IMR-90 (cell line): ENCODE data around the gene INHA. TPM values are rescaled to one million over a fixed set of nuclear protein-coding genes. Genes with fewer than 3 reads are reported as not detected.

Source experiments
- ATAC-seq: fragments of 200-7000 bp; cut with Tn5 transposase; 2 replicates; pipeline ENCODE4 v1.9.1; 2020; ENCODE audit warnings: low read depth, mild to moderate bottlenecking, moderate library complexity
- BruUV-seq: library from RNA; stranded (reverse); fragments of 400-500 nt; replicated peaks from 2 replicates; lab custom pipeline; 2021; lab: Mats Ljungman, UMichigan
- CTCF ChIA-PET: fragments of 300-600 bp; formaldehyde crosslinking; extraction: SDS; loops from one replicate; lab custom pipeline; 2021; ENCODE audit warnings: antibody characterized with exemption; lab: Yijun Ruan, JAX
- POLR2A ChIA-PET: fragments of 300-600 bp; sonication (Branson Sonifier 250); formaldehyde crosslinking; loops from one replicate; lab custom pipeline; 2022; ENCODE audit warnings: antibody characterized with exemption; ENCODE audit not compliant: unreplicated experiment; lab: Charles Lee
- DNase-seq: peaks from one replicate; pipeline ENCODE4 v3.0.0; 2013
- H2AFZ ChIP-seq: replicated peaks from 2 replicates; pipeline ENCODE3; 2013; ENCODE audit warnings: low read length, mild to moderate bottlenecking; ENCODE audit not compliant: poor library complexity
- H2AK5ac ChIP-seq: 2 replicates; pipeline ENCODE4 v1.6.1; 2013; ENCODE audit warnings: low read depth, low read length, inconsistent platforms
- H2AK9ac ChIP-seq: replicated peaks from 2 replicates; pipeline ENCODE3; 2013; ENCODE audit warnings: mild to moderate bottlenecking, low read depth, low read length, moderate library complexity; ENCODE audit not compliant: poor library complexity
- H2BK120ac ChIP-seq: 2 replicates; pipeline ENCODE4 v1.6.1; 2013; ENCODE audit warnings: low read depth, low read length, inconsistent platforms
- H2BK15ac ChIP-seq: 3 replicates; pipeline ENCODE4 v1.6.1; 2013; ENCODE audit warnings: low read depth, low read length, inconsistent platforms
- H2BK20ac ChIP-seq: 2 replicates; pipeline ENCODE4 v1.6.1; 2013; ENCODE audit warnings: low read depth, mild to moderate bottlenecking, inconsistent platforms, low read length, moderate library complexity
- H2BK5ac ChIP-seq: 2 replicates; pipeline ENCODE4 v1.6.1; 2013; ENCODE audit warnings: mild to moderate bottlenecking, low read depth, low read length, inconsistent platforms; ENCODE audit not compliant: poor library complexity, severe bottlenecking
- H3K14ac ChIP-seq: replicated peaks from 2 replicates; pipeline ENCODE4 v1.6.1; 2013; ENCODE audit warnings: low read depth, low read length, inconsistent platforms
- H3K18ac ChIP-seq: 2 replicates; pipeline ENCODE4 v1.6.1; 2013; ENCODE audit warnings: low read depth, low read length, control low read depth
- H3K23ac ChIP-seq: 2 replicates; pipeline ENCODE4 v1.6.1; 2013; ENCODE audit warnings: low read depth, low read length, inconsistent platforms
- H3K27ac ChIP-seq: 2 replicates; pipeline ENCODE4 v1.5.1; 2013; ENCODE audit warnings: mild to moderate bottlenecking, control low read depth, low read length; ENCODE audit not compliant: insufficient read depth
- H3K27me3 ChIP-seq: 2 replicates; pipeline ENCODE4 v1.6.1; 2013; ENCODE audit warnings: low read length; ENCODE audit not compliant: control insufficient read depth, insufficient read depth
- H3K36me3 ChIP-seq: 2 replicates; pipeline ENCODE4 v1.6.1; 2013; ENCODE audit warnings: low read length, mixed read lengths; ENCODE audit not compliant: control insufficient read depth, insufficient read depth
- H3K4ac ChIP-seq: 2 replicates; pipeline ENCODE4 v1.6.1; 2013; ENCODE audit warnings: low read depth, low read length, inconsistent platforms
- H3K4me1 ChIP-seq: 2 replicates; pipeline ENCODE4 v1.6.1; 2013; ENCODE audit warnings: low read length, mixed read lengths; ENCODE audit not compliant: control insufficient read depth, insufficient read depth
- H3K4me2 ChIP-seq: 2 replicates; pipeline ENCODE4 v1.6.1; 2013; ENCODE audit warnings: low read depth, mild to moderate bottlenecking, control low read depth, low read length, moderate library complexity
- H3K4me3 ChIP-seq: 2 replicates; pipeline ENCODE4 v1.5.1; 2013; ENCODE audit warnings: low read depth, mild to moderate bottlenecking, control low read depth, low read length, moderate library complexity; ENCODE audit not compliant: insufficient read depth
- H3K56ac ChIP-seq: 2 replicates; pipeline ENCODE4 v1.6.1; 2013; ENCODE audit warnings: low read length, inconsistent platforms; ENCODE audit not compliant: insufficient read depth; ENCODE audit errors: extremely low read depth
- H3K79me1 ChIP-seq, 2 experiments: 2 replicates each; pipeline ENCODE4 v1.6.1; 2013; ENCODE audit warnings: low read length in 2 of 2, inconsistent platforms in 1 of 2, low read depth in 1 of 2
- H3K9ac ChIP-seq: 2 replicates; pipeline ENCODE4 v1.6.1; 2013; ENCODE audit warnings: low read depth, low read length, control low read depth
- H3K9me1 ChIP-seq: 2 replicates; pipeline ENCODE4 v1.6.1; 2013; ENCODE audit warnings: low read length, inconsistent platforms; ENCODE audit not compliant: insufficient read depth
- H3K9me3 ChIP-seq: 2 replicates; pipeline ENCODE4 v1.6.1; 2013; ENCODE audit warnings: low read length; ENCODE audit not compliant: control insufficient read depth, insufficient read depth
- H4K20me1 ChIP-seq: 2 replicates; pipeline ENCODE4 v1.6.1; 2013; ENCODE audit warnings: low read length, inconsistent platforms; ENCODE audit not compliant: insufficient read depth
- H4K5ac ChIP-seq: 2 replicates; pipeline ENCODE4 v1.6.1; 2013; ENCODE audit warnings: mild to moderate bottlenecking, low read depth, low read length, control low read depth
- H4K8ac ChIP-seq, 2 experiments: 2 replicates each; pipeline ENCODE4 v1.6.1; 2013; ENCODE audit warnings: low read depth in 2 of 2, low read length in 2 of 2, control low read depth in 1 of 2, inconsistent platforms in 1 of 2
- H4K91ac ChIP-seq: 2 replicates; pipeline ENCODE4 v1.6.1; 2013; ENCODE audit warnings: low read depth, low read length, inconsistent platforms; ENCODE audit not compliant: insufficient read depth
- BHLHE40 ChIP-seq: fragments of 150-350 bp; IDR thresholded peaks from 2 replicates; pipeline ENCODE4 v1.6.1; 2016; ENCODE audit warnings: mild to moderate bottlenecking, low read depth, low read length
- CHD1 ChIP-seq: IDR thresholded peaks from 2 replicates; pipeline ENCODE4 v1.6.1; 2012; ENCODE audit warnings: low read depth, low read length, improper control_type of control experiment
- MAFK ChIP-seq: IDR thresholded peaks from 2 replicates; pipeline ENCODE4 v1.6.1; 2012; ENCODE audit warnings: low read depth, low read length, improper control_type of control experiment
- MAZ ChIP-seq: IDR thresholded peaks from 2 replicates; pipeline ENCODE4 v1.6.1; 2012; ENCODE audit warnings: low read depth, mild to moderate bottlenecking, low read length, improper control_type of control experiment, moderate library complexity, borderline replicate concordance
- NFE2L2 ChIP-seq: fragments of 150-350 bp; IDR thresholded peaks from 2 replicates; pipeline ENCODE4 v1.6.1; 2016; ENCODE audit warnings: low read depth, mild to moderate bottlenecking, low read length
- POLR2A ChIP-seq: IDR thresholded peaks from 2 replicates; pipeline ENCODE4 v1.6.1; 2012; ENCODE audit warnings: mild to moderate bottlenecking, low read depth, low read length
- RAD21 ChIP-seq: IDR thresholded peaks from 2 replicates; pipeline ENCODE4 v1.6.1; 2012; ENCODE audit warnings: low read length, improper control_type of control experiment
- RFX5 ChIP-seq: IDR thresholded peaks from 2 replicates; pipeline ENCODE4 v1.8.0; 2012; ENCODE audit warnings: low read depth, mild to moderate bottlenecking, low read length, moderate library complexity
- WGBS, 2 experiments: methylation state at CpG; one replicate each; pipeline versions ENCODE4 v1.1.5 to v1.1.7; 2013; ENCODE audit warnings: missing lambda C conversion rate in 2 of 2; ENCODE audit not compliant: insufficient read length in 1 of 2; ENCODE audit errors: extremely low coverage in 2 of 2; 5-methylcytosine and 5-hydroxymethylcytosine counted together
- dilution Hi-C: fragments of 300-500 bp; cut with HindIII; formaldehyde crosslinking; loops from one replicate; pipeline ENCODE4 v1.14.3; 2018; ENCODE audit warnings: low sequenced_read_pairs; ENCODE audit not compliant: unreplicated experiment
- in situ Hi-C: fragments of 300-500 bp; cut with MboI; formaldehyde crosslinking; loops from 3 replicates; pipeline ENCODE4 v1.14.3; 2019; ENCODE audit warnings: low sequenced_read_pairs, inconsistent platforms, mixed read lengths
- intact Hi-C: fragments of 100-400 bp; cut with micrococcal nuclease; formaldehyde crosslinking; loops from 2 replicates; pipeline ENCODE4 v1.10.0; 2022
- polyA plus RNA-seq, 3 experiments: library from polyadenylated mRNA; depleted of rRNA; stranded (reverse); fragments of >200 nt; gene quantifications; 2 replicates each; pipeline ENCODE4 v1.2.3, GENCODE V29; 2012; ENCODE audit warnings: low replicate concordance in 1 of 3
- total RNA-seq: library from RNA; depleted of rRNA; stranded (reverse); fragments of >200 nt; gene quantifications from 2 replicates; pipeline ENCODE4 v1.2.3, GENCODE V29; 2012
- TF ChIP-seq, protein P1 (sequence below): fragments of 150-350 bp; IDR thresholded peaks from 2 replicates; pipeline ENCODE4 v1.6.1; 2017; ENCODE audit warnings: mild to moderate bottlenecking, antibody characterized with exemption, low read length, low read depth
- TF ChIP-seq, protein P2 (sequence below): fragments of 150-350 bp; IDR thresholded peaks from 2 replicates; pipeline ENCODE4 v1.6.1; 2016; ENCODE audit warnings: low read depth, mild to moderate bottlenecking, low read length, moderate library complexity, borderline replicate concordance

Gene INHA
- total and polyA plus RNA-seq, 2 of the 4 experiments (the other 2 are of a cell fraction), result 0.96 TPM; not detected in 1

DNA sequence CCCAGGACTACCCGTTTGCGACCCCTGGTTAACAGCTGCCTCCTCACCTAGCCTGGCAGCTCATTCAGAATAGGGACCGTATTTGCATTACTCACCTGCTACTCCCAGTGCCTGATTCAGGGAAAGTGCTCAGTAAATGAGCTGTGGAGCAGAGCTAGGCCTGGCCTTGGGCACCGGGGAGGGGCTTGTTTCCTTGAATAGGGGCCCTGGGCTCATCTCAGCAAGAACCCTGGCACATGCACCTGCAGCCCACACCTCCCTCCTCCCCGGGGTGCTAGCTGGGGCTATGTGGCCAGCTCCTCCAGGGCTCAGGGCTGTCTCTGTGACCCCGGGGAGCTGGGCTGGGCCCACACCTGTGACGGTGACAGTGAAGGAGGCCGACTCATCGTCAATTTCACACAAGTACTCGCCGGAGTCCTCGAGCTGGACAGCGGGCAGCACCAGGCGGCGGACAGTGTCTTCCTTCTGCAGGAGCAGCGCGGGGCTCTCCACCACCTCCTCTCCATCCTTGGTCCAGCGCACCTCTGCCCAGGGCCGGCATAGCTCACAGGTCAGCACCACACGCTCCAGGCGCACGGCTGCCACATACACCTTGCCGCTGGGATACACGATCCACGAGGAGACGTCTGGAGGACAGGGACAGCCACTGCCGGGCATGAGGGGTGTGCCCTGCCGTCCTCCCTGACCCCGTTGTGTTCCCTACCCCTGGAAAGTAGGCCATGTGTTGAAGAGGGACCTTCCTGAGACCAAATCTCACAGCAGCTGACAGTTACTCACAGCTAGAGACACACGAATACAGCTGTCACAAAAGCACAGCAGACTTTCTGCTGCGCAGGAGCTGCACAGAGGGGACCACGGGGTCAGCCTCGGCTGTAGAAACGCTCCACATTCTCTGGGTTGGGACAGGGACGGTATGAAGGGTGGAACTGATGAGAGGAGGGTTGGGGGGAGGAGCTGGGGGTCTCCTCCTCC lies 9.8 kb upstream of the INHA start:
- Histone ChIP-seq H3K4me2 (no peak overlapping the region), H2AFZ (peak overlapping the region; percentile 48), H4K20me1 (peaks cover 11% of the 10 kb centered on the region; the same call in 1 of the 2 replicates), H2BK120ac (no peak overlapping the region), H2AK5ac (no peak overlapping the region), H4K91ac (no peak overlapping the region), H4K8ac (no peak overlapping the region), H3K9me1 (peaks cover 6% of the 10 kb centered on the region; the same call in 1 of the 2 replicates), H3K4ac (no peak overlapping the region), H3K18ac (no peak overlapping the region), H3K27ac (no peak overlapping the region), H2BK5ac (no peak overlapping the region), H4K5ac (no peak overlapping the region), H2AK9ac (peak overlapping the region; percentile 52), H2BK15ac (no peak overlapping the region), H3K9me3 (no peaks in the 10 kb centered on the region), H3K56ac (no peak overlapping the region), H3K4me1 (peaks cover 2% of the 10 kb centered on the region; the same call in 1 of the 2 replicates), H3K23ac (no peak overlapping the region), H3K4me3 (no peak overlapping the region), H3K14ac (no peak overlapping the region), H2BK20ac (no peak overlapping the region), H3K36me3 (peaks cover 19% of the 10 kb centered on the region), H3K79me1 (no peaks in the 10 kb centered on the region; a peak in 1 of 4 replicates), H3K9ac (no peak overlapping the region), H3K27me3 (no peaks in the 10 kb centered on the region)
- dilution Hi-C loops, result no loop called here
- in situ Hi-C loops, result no loop called here
- DNase-seq, result no peak
- no TSS peak for BruUV-seq
- ChIA-PET CTCF (interaction anchor here (0.7 kb wide), 1 partner anchor 1433 kb away, joined by 4 read pairs; no protein-coding TSS in a partner anchor), POLR2A (no interaction called here)
- intact Hi-C loops, result no loop called here
- 84% methylated on average over 8 of the region's 35 CpGs; no CpG with 5 or more reads in 1 of the 2 experiments for WGBS, 2 experiments
- TF ChIP-seq, protein P1, sequence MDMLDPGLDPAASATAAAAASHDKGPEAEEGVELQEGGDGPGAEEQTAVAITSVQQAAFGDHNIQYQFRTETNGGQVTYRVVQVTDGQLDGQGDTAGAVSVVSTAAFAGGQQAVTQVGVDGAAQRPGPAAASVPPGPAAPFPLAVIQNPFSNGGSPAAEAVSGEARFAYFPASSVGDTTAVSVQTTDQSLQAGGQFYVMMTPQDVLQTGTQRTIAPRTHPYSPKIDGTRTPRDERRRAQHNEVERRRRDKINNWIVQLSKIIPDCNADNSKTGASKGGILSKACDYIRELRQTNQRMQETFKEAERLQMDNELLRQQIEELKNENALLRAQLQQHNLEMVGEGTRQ, result no peak
- TF ChIP-seq, protein P2, sequence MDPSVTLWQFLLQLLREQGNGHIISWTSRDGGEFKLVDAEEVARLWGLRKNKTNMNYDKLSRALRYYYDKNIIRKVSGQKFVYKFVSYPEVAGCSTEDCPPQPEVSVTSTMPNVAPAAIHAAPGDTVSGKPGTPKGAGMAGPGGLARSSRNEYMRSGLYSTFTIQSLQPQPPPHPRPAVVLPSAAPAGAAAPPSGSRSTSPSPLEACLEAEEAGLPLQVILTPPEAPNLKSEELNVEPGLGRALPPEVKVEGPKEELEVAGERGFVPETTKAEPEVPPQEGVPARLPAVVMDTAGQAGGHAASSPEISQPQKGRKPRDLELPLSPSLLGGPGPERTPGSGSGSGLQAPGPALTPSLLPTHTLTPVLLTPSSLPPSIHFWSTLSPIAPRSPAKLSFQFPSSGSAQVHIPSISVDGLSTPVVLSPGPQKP, result no peak
- no peak for TF ChIP-seq RAD21
- TF ChIP-seq NFE2L2, result no peak
- no peak for TF ChIP-seq MAFK
- TF ChIP-seq CHD1, result no peak
- no peak for TF ChIP-seq RFX5
- TF ChIP-seq MAZ, result no peak
- no peak for TF ChIP-seq POLR2A
- no peak for TF ChIP-seq BHLHE40
- ATAC-seq, result no peak
